AG04450 (cell line): ENCODE data around the gene ST8SIA1. TPM values are rescaled to one million over a fixed set of nuclear protein-coding genes. Genes with fewer than 3 reads are reported as not detected.

Source experiments
- CTCF ChIA-PET: fragments of 300-600, 350-600 bp; formaldehyde crosslinking; extraction: SDS; loops from one replicate; lab custom pipeline; 2022; ENCODE audit warnings: antibody characterized with exemption, inconsistent platforms; lab: Charles Lee
- POLR2A ChIA-PET: fragments of 350-600 bp; formaldehyde crosslinking; extraction: SDS; loops from one replicate; lab custom pipeline; 2021; ENCODE audit warnings: antibody characterized with exemption, inconsistent platforms; lab: Yijun Ruan, JAX
- DNase-seq: peaks from one replicate; pipeline ENCODE4 v3.0.0-alpha.2; 2011; ENCODE audit warnings: low read depth, low spot score
- H3K27ac ChIP-seq: one replicate; pipeline ENCODE4 v1.5.1; 2012; ENCODE audit warnings: low read depth, low read length, control low read depth
- H3K27me3 ChIP-seq: one replicate; pipeline ENCODE4 v1.6.0; 2012; ENCODE audit warnings: low read length; ENCODE audit not compliant: control insufficient read depth, insufficient read depth
- H3K4me3 ChIP-seq: 2 replicates; pipeline ENCODE4 v1.5.1; 2011; ENCODE audit warnings: mild to moderate bottlenecking, low read depth, low read length, control low read depth
- H3K9me3 ChIP-seq: 2 replicates; pipeline ENCODE4 v1.5.1; 2012; ENCODE audit warnings: low read length; ENCODE audit not compliant: control insufficient read depth, insufficient read depth
- polyA plus RNA-seq: library from polyadenylated mRNA; depleted of rRNA; stranded (reverse); fragments of >200 nt; gene quantifications from 2 replicates; pipeline ENCODE4 v1.2.3, GENCODE V29; 2011
- TF ChIP-seq, protein P1 (sequence below): IDR thresholded peaks from 2 replicates; pipeline ENCODE4 v1.5.1; 2011; ENCODE audit warnings: low read depth, low read length, control low read depth, inconsistent platforms

The ST8SIA1 gene
- polyA plus RNA-seq, 1 experiment, result 0.26 TPM

DNA sequence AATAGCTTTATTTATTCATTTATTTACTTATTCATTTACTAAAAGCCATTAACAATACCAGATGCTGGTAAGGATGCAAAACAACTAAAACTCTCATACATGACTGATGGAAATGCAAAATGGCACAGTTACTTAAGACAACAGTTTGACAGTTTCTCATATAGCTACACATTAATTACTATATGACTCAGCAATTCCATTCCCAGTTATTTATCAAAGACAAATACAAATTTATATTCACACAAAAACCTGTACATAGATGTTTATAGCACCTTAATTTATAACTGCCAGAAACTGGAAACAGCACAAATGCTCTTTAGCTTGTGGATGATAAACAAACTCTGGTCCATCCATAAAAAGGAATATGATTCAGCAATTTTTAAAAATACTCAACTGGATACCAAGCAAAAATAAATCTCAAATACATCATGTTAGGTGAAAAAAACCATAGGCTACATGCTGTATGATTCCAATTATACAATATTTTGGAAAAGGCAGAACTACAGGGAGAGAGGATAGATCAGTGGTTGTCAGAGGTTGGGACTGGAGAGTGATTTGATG, 37.9 kb upstream of the ST8SIA1 start:
- no peaks in the 10 kb centered on the region for H3K9me3 ChIP-seq
- TF ChIP-seq, protein P1, sequence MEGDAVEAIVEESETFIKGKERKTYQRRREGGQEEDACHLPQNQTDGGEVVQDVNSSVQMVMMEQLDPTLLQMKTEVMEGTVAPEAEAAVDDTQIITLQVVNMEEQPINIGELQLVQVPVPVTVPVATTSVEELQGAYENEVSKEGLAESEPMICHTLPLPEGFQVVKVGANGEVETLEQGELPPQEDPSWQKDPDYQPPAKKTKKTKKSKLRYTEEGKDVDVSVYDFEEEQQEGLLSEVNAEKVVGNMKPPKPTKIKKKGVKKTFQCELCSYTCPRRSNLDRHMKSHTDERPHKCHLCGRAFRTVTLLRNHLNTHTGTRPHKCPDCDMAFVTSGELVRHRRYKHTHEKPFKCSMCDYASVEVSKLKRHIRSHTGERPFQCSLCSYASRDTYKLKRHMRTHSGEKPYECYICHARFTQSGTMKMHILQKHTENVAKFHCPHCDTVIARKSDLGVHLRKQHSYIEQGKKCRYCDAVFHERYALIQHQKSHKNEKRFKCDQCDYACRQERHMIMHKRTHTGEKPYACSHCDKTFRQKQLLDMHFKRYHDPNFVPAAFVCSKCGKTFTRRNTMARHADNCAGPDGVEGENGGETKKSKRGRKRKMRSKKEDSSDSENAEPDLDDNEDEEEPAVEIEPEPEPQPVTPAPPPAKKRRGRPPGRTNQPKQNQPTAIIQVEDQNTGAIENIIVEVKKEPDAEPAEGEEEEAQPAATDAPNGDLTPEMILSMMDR, result no peak
- CTCF ChIA-PET, result no interaction called here
- H3K4me3 ChIP-seq, result no peak overlapping the region
- H3K27ac ChIP-seq, result no peak overlapping the region
- no peaks in the 10 kb centered on the region for H3K27me3 ChIP-seq
- no peak for DNase-seq
- POLR2A ChIA-PET, result no interaction called here

DNA sequence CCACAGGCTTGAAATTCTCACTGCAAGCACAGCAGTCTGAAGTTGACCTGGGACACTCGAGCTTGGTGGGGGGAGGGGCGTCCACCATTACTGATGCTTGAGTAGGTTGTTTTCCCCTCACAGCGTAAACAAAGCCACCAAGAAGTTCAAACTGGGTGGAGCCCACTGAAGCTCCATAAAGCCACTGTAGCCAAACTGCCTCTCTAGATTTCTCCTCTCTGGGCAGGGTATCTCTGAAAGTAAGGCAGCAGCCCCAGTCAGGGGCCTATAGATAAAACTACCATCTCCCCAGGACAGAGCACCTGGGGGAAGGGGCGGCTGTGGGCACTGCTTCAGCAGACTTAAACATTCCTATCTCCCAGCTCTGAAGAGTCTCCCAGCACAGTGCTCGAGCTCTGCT, 31.7 kb upstream of the ST8SIA1 start:
- TF ChIP-seq, protein P1, result no peak
- no peaks in the 10 kb centered on the region for H3K27me3 ChIP-seq
- H3K4me3 ChIP-seq, result no peak overlapping the region
- ChIA-PET CTCF (no interaction called here), POLR2A (no interaction called here)
- no peak for DNase-seq
- no peaks in the 10 kb centered on the region for H3K9me3 ChIP-seq
- H3K27ac ChIP-seq, result no peak overlapping the region

DNA sequence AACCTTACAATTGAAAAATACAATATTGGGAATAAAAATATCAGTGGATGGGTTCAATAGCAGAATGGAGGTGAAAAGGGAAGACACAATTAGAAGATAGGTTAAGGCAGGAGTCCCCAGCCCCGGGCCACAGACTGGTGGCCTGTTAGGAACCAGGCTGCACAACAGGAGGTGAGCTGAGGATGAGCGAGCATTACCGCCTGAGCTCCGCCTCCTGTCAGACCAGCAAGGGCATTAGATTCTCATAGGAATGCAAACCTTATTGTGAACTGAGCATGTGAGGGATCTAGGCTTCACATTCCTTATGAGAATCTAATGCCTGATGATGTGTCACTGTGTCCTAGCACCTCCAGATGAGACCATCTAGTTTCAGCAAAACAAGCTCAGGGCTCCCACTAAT, 27.3 kb upstream of the ST8SIA1 start:
- no peaks in the 10 kb centered on the region for H3K9me3 ChIP-seq
- no peak overlapping the region for H3K27ac ChIP-seq
- CTCF ChIA-PET, result interaction anchor here (1.2 kb wide), 1 partner anchor 27 kb away, joined by 4 read pairs; no protein-coding TSS in a partner anchor
- no peaks in the 10 kb centered on the region for H3K27me3 ChIP-seq
- no peak overlapping the region for H3K4me3 ChIP-seq
- POLR2A ChIA-PET, result no interaction called here
- no peak for DNase-seq
- TF ChIP-seq, protein P1, result no peak

DNA sequence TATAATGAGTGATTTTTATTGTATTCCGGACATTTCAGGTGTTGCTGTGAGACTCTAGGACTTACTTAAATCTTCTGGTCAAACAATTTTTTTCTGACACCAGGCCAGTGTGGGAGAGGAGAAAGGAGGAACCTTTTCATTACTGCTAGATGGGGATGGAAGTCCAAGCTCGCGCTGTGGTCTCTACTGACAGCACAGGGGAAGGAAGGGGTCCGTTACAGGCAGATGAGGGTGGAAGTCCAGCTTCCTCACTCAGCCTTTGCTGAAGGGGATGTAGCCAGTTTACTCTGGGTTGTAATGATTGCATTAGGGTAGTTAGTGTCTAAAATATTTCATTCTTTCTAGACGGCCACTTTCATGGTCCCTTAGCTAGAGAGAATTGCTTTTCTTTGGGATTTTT, 26.3 kb upstream of the ST8SIA1 start:
- ChIA-PET CTCF (no interaction called here), POLR2A (no interaction called here)
- no peaks in the 10 kb centered on the region for H3K27me3 ChIP-seq
- no peak overlapping the region for H3K27ac ChIP-seq
- H3K9me3 ChIP-seq, result no peaks in the 10 kb centered on the region
- TF ChIP-seq, protein P1, result no peak
- no peak overlapping the region for H3K4me3 ChIP-seq
- DNase-seq, result no peak

GRCh38 chr12:22357531-22357930, 23.0 kb upstream of the ST8SIA1 start:
- ChIA-PET POLR2A (no interaction called here), CTCF (no interaction called here)
- no peak for DNase-seq
- Histone ChIP-seq H3K9me3 (no peaks in the 10 kb centered on the region), H3K4me3 (no peak overlapping the region), H3K27me3 (no peaks in the 10 kb centered on the region), H3K27ac (no peak overlapping the region)
- TF ChIP-seq, protein P1, result no peak
